ENCODE measurements around the gene YY1. TPM values are rescaled to one million over a fixed set of nuclear protein-coding genes. Genes with fewer than 3 reads are reported as not detected.
"Not testable (repeated sequence)": the region's sequence is repeated elsewhere in the genome, so short reads cannot be mapped to it uniquely, and the experiment has no call there.

YY1 gene
- total RNA-seq: 56.3 and 65.0 TPM in 2 replicates

GRCh38 chr14:100238419-100239210 is at the start of gene YY1:
Gene YY1, plus strand, starts transcription at chr14:100239144. Its CDS starts 101 bp downstream, at chr14:100239245.
- DNase-seq (ENCODE audit: low read depth, low spot score): peak; percentile 90

DNA sequence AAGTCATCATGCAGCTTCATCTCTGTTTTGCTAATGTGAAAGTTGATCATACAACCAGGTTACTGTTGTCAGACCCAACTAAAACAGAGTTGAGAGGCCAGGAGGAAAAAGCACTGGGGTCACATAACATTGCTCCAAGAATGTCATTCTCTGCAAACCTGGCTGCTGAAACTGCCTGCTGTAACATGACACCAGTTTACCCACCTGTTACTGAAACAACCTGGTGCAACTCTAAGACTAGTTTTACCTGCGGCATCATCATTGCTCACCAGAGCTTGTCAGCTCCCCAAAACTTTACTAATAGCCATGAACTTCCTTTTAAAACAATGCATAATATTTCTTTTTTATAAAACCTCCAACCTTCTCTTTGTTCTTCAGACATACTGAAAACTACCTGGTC is 48.8 kb upstream of the YY1 start:
- no peak for DNase-seq (ENCODE audit: low read depth, low spot score)

GRCh38 chr14:100191584-100192249 is 47.2 kb upstream of the YY1 start:
- no peak for DNase-seq (ENCODE audit: low read depth, low spot score)

DNA sequence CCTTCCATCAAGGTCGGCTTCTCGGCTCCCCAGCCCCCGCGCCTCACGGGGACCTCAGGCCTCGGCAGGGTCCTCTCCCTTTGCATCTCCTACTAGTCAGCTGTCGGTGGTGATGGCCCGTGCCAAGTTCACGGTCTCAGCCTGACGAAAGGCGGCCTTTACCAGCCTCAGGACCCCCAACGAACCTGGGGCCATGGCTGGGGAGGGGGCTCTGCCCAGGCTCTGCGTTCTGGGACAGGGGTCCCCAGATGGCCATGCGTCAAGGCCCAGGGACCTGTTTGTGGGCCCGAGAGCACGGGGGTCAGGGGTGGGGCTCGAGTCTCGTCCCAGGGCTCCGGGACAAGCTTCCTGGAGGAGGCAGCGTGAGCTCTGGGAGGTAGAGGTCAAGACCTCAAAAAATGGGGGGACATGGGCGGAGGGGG is 46.7 kb upstream of the YY1 start:
- no peak for DNase-seq (ENCODE audit: low read depth, low spot score)

DNA sequence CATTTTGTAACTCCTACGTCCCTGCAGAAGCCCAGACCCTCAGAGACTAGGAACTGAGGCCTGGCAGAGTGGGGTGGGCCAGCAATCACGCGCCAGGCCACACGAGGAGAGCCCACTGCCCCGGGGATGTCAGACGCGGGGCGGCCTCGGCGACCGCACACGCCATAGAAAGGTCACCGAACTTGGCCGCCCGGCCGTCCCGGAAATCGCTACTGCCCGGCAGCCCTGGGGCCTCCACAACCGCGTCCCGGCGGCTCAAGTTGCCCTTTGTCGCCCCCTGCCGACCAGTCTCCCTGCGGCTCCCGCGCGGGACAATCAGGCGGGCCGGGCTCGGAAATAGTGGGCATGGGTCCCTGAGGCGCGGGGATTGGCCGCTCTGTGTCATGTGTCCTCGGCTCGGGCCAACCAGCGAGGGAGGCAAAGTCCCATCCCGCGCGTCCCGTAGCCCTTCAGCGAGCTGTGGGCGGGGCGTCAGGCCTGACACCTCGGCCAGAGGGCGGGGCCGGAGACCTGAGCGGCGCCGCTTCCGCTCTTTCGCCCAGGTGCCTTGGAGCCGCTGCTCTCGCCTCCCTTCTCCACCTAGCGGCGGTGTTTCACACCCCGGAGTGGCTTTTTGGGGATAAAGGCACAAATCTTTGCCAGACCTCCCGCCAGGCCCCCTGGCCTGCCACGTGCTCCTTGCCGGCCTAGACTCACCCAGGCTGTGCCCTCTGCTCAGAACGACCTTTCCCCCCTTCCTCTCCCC is 46.1 kb upstream of the YY1 start:
- peak; percentile 87 for DNase-seq (ENCODE audit: low read depth, low spot score)

DNA sequence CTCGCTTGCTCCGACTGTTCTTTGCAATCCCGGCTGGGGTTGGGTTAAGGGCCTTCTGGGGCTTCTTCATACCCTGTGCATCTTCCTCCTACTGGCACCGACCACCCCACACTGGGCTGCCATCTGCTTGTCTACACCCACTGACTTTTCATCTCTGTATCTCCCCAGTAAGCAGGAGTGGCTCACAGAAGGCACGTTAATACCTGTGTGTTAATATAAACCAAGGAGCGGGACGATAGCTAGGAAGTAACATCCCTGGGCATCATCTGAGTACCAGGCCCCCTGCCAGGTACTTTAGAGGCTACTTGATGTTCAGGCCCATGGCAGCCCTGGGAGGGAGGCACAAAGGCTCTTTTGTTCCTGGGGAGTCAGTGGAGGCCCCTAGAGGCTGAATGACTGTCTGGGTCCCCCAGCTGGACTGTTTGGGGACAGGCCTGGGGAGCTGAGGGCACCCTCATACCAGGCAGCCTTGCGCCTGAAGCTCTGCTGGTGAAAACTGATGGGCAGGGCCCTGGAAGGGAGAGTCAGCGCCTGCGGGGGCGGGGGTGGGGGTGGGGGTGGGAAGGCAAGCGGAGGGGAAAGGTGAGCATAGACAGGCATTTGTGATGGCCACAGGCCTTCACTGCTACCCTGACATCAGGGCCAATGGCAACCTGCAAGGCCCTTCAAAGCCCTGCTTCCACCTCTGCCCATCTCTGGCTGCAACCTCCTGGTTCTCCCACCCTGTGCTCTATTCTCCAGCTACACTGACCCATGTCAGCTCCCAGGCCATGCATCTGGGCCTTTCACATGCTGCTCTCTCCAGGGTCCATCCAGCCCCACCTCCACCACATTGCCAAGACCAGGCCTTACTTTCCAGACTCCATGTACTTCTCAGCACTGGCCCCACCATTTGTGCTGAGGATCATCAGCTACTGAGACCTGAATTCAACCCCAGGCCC is 45.3 kb upstream of the YY1 start:
- DNase-seq (ENCODE audit: low read depth, low spot score): no peak

GRCh38 chr14:100199240-100199860 is 39.6 kb upstream of the YY1 start:
- no peak for DNase-seq (ENCODE audit: low read depth, low spot score)

DNA sequence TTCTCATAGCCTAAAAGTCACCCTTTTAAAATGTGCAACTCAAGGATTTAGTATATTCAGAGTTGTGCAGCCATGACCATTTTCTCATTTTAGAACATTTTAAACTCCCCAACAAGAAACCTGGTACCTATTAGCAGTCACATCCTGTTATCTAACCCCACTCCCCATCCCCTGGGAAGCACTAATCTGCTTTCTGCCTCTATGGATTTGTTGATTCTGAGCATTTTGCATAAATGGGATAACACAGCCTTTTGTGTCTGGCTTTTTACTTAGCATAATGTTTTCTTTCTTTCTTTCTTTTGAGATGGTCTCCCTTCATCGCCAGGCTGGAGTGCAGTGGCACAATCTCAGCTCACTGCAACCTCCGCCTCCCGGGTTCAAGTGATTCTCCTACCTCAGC is 38.6 kb upstream of the YY1 start:
- DNase-seq (ENCODE audit: low read depth, low spot score): no peak

GRCh38 chr14:100201701-100202100 is 37.2 kb upstream of the YY1 start:
- DNase-seq (ENCODE audit: low read depth, low spot score): no peak

GRCh38 chr14:100202712-100203111 is 36.2 kb upstream of the YY1 start:
- no peak for DNase-seq (ENCODE audit: low read depth, low spot score)

DNA sequence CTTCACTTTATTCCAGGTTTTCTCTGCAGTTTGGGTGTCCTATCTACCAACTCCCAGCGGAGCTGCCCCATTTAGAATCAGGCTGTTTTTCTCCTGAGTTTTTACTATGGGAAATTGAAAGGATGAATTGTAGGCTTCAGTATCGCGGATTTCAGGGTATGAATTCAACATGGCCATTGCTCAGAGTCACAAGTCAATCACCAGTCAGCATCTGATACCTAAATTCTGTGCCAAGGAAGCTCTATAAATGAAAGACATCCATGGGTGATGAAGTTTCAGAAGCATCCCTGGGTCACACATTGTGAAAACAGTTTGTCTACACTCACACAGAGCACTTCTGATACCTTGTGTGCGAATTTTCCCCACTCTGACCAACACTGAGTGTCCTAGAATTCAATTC is 35.8 kb upstream of the YY1 start:
- DNase-seq (ENCODE audit: low read depth, low spot score): no peak

GRCh38 chr14:100203962-100204834 is 34.7 kb upstream of the YY1 start:
- DNase-seq (ENCODE audit: low read depth, low spot score): no peak

DNA sequence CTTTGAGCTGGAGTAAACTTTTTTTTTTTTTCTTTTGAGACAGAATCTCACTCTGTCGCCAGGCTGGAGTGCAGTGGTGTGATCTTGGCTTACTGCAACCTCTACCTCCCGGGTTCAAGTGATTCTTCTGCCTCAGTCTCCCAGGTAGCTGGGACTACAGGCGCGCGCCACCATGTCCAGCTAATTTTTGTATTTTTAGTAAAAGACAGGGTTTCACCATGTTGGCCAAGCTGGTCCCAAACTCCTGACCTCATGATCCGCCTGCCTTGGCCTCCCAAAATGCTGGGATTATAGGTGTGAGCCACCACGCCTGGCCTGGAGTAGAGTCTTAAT is 34.1 kb upstream of the YY1 start:
- DNase-seq (ENCODE audit: low read depth, low spot score): not testable (repeated sequence)

DNA sequence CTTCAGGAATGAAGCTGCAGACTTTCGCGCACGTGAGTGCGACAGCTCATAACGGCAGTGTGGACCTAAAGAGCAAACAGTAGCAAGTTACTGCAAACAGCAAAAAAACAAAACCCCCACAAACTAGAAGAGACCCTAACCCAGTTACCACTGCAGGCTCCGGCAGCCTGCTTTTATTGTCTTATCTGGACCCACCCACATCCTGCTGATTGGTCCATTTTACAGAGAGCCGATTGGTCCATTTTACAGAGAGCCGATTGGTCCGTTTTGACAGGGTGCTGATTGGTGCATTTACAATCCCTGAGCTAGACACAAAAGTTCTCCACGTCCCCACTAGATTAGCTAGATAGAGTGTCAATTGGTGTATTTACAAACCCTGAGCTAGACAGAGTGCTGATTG is 31.4 kb upstream of the YY1 start:
- not testable (repeated sequence) for DNase-seq (ENCODE audit: low read depth, low spot score)

DNA sequence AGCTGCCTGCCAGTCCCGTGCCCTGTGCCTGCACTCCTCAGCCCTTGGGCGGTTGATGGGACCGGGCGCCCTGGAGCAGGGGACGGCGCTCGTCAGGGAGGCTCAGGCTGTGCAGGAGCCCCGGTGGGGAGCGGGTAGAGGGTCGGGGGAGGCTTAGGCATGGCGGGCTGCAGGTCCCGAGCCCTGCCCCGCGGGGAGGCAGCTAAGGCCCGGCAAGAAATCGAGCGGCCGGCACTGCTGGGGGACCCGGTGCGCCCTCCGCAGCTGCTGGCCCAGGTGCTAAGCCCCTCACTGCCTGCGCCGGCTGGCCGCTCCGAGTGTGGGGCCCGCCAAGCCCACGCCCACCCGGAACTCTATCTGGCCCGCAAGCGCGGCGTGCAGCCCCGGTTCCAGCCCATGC is 30.8 kb upstream of the YY1 start:
- not testable (repeated sequence) for DNase-seq (ENCODE audit: low read depth, low spot score)

DNA sequence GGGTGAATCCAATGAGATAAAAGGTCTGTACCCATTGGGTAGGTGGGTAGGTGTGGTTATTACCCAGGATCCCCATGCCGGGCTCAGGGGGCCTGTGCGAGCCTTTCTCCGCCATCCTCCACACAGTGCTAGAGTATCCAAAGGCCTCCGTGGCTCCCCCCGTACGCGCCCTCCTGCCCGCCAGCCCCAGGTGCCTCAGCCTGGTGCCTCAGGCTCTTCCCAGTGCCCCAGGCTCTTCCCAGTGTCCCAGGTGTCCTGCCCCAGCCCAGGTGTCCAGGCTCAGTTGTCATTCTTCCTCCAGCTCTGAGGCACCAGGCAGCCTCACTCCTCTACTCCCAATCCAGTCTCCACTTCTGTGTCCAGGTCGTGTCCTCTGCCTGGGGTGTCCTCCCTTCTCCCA is 27.6 kb upstream of the YY1 start:
- DNase-seq (ENCODE audit: low read depth, low spot score): no peak

- DNase-seq (ENCODE audit: low read depth, low spot score): no peak
These were observed 27.1 kb upstream of the YY1 start for GRCh38 chr14:100211893-100212292.

GRCh38 chr14:100212476-100213333 is 26.2 kb upstream of the YY1 start:
- DNase-seq (ENCODE audit: low read depth, low spot score): no peak

DNA sequence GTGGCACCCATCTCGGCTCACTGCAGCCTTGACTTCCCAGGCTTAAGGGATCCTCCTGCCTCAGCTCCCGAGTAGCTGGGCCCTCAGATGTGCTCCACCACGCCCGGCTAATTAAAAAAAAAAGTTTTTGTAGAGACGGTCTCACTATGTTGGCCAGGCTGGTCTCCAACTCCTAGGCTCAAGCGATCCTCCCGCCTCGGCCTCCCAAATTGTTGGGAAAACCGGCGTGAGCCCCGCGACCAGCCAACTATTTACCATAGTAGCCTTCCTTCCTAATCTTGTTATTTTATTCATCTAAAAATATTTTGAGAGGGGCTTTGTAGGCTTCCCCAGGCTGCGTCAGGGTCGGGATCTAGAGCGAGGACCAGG is 25.4 kb upstream of the YY1 start:
- DNase-seq (ENCODE audit: low read depth, low spot score): no peak
